Measurements from ENCODE around the gene PRKCZ.
"Not testable (repeated sequence)": the region's sequence is repeated elsewhere in the genome, so short reads cannot be mapped to it uniquely, and the experiment has no call there.

The PRKCZ gene

DNA sequence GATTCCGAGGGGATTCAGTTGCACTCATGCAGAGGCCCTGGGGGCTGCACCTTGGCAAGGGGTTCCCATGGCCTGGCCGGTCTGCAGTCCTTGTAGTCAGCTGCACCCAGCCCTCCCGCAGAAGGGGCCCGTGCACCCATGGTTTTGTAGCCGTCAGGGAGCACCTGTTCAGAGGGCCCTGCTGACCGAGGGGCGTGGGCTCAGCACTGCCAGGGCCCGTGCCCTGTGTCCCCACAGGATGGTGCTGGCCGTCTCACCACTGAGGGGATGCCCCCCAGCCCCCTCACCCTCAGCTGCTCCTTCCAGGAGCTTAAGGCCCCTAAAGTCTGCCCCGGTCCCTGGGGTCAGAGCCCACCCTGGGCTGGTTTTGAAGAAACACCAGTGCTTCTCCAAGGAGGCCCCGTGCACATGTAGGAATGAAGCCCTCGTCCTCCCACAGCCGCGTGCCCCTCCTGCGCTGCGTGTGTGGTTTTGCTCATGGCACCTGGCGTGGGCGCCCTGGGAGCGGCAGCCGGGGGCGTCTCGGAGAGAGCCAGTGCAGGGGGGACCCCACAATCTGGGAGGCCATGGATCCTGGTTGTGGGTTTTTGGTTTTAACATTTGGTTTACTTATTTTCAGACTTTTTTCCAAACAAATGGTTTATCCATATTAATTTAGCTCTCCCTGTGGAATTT, 40.1 kb downstream of the PRKCZ start:
- no peak for DNase-seq

GRCh38 chr1:2091611-2092604, 41.7 kb downstream of the PRKCZ start:
- peak; percentile 6 for DNase-seq

DNA sequence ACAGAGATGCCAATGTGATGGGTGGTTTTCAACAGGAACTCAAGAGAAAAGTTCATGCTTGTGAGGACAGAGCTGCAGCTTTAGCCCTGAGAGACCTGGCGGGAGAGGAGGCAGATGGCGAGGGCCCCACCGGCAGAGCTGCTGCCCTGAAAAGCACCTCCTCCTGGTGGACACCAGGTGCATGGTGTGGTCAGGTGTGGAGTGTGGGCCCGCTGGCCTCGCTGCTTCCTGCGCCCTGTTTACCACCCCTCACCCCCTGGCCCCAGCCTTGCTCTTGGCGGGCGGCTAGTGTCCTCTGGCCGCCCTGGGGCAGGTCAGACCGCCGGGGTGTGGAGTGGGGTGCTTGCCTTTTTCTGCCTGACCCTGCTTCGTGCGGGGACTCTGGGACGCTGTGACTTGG, 42.8 kb downstream of the PRKCZ start:
- DNase-seq: no peak

DNA sequence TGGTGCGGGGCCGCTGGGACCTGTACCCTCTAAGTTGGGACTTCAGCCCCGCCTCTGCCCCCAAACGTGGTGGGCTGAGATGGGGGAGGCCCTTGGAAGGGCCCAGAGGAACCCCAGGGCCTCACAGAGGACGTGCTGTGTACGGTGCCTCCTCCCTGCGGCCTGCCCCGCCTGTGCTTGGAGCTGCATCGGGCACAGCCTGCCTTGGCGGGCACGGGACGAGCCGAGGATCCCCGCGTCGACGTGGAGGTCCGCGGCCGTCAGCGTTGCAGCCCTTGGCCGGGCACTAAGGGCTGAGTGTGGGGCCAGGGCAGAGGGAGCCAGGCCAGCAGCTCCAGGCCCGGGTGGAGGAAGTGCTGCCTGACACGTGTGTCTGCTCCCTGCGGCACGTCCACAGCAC, 43.4 kb downstream of the PRKCZ start:
- no peak for DNase-seq

- DNase-seq: not testable (repeated sequence)
These were observed 44.3 kb downstream of the PRKCZ start for GRCh38 chr1:2094269-2095158.

DNA sequence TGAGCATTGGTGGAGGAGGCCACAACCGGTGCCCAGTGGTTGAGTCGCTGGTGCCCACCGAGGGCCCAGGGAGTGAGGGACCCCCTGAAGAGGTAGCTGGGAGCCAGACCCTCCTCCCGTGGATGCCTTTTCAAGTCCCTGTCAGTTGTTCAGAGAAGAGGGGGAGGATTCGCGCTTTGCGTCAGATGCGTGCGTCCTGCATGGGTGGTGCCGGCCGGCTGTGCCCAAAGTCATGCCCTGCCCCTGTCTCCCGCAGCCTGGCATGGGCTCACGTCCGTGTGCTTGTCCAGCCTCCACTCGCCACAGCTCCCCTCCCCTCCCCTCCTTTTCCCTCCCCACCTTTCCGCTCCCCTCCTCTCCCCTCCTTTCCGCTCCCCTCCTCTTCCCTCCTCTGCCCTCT, 45.2 kb downstream of the PRKCZ start:
- DNase-seq: no peak

DNA sequence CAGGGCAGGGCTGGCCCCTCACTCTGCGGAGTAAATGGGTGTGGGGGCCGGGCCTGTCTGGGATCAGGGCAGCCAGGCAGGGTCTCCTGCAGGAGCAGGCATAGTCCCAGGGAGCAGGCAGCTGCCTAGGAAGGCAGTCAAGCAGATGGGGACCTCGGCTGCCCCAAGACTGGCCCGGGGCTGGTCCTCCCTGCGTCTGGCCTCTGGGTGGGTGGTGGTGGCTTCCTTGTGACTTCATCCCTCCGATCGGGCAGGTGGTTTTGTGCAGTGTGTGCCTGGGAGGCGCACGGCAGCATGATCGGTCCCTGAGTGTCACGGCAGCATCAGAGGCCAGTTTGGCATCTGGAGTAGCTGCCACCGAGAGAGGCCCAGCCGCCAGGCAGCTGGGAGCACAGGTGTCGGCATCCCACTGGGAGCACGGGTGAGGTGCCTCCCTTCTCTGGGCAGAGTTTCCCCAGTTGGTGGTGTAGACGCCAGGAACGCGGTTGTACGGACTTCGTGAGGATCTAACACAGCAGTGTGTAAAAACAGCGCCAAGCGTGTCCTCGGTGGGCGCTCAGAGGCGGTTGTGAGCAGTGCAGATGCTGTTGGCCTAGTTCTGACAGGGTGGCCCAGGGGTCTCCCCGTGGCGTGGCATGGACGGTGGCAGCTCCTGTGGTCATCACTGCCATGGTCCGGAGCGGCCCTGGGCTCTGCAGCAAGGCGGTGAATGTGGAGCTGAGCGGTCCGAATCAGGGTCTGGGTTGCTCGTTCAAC, 45.9 kb downstream of the PRKCZ start:
- DNase-seq: no peak

DNA sequence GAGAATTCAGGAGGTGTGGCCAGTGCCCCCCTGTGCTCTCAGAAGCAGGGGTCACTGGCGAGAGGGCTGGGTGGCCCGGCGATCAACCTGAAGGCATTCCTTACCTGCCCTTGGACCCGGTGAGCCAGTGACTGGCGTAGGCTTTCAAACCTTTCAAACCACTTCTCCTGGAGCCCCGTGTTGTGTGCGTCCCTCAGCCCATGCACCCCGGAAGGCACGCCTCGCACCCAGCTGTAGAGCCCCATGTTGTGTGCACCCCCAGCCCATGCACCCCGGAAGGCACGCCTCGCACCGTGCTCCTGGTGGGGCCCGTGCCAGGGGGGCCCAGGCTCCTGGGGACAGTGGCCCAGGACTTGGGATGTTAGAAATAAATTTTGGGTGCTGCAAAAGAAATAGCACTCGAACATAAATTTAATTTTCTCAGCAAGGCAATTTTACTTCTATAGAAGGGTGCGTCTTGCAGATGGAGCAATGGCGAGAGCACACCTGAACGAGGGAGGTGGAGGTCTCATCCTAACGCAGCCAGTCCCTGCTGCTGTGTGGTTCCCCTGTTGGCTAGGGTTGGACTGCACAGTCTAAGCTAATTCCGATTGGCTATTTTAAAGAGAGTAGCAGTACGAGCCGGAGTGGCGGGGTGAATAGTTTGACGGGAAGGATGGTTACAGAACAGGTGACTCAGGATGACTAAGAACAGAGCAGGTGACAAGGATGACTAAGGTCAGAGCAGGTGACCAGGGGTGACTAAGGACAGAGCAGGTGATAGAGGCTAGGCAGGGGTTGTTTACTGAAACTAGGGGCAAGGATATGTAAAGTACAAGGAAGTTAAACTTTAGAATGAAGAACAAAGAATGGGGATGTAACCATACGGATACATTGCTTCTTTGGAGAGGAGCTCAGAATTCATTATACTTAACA, 47.4 kb downstream of the PRKCZ start:
- no peak for DNase-seq

DNA sequence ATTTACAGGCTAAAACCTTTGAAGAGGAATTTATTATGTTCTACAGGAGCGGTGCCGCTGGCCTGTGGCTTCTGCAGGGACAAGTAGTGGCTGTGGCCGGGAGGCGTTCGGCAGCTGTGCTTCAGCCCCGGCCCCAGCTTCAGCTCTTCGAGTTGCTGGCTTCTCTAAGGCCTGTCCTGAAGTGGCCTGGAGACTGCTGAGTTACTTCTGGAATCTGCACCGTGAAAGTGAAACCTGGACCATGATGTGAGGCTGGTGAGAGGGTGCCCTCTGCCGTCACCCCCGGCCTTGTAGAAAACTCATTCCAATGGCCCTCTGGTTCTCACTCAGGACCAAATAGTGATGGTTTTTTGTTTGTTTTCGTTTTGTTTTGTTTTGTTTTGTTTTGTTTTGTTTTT, 48.1 kb downstream of the PRKCZ start:
- DNase-seq: no peak

- no peak for DNase-seq
These were observed 48.9 kb downstream of the PRKCZ start for GRCh38 chr1:2098839-2099785.

GRCh38 chr1:2099886-2100779, 49.9 kb downstream of the PRKCZ start:
- DNase-seq: no peak

- no peak for DNase-seq
These were observed 50.5 kb downstream of the PRKCZ start for GRCh38 chr1:2100780-2101108.

GRCh38 chr1:2101531-2101930, 51.3 kb downstream of the PRKCZ start:
- no peak for DNase-seq

DNA sequence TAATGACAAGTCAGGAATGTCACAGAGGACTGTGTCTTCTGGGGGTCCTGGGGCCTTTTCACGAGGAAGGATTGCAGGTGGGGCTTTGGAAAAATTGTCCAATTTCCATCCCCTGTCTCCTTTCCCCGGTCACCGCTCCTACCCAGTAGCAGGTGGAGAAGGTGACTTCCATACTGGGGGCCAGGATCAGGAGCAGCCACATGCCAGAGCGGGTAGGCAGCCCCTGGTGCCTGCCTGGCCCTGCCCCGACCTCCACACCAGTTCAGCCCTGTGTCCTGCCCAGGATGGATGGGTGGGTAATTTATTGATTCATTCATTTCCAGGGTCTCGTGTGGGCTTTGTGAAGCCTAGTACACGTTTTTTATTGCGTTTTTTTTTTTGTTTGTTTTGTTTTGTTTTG, 51.7 kb downstream of the PRKCZ start:
- no peak for DNase-seq

DNA sequence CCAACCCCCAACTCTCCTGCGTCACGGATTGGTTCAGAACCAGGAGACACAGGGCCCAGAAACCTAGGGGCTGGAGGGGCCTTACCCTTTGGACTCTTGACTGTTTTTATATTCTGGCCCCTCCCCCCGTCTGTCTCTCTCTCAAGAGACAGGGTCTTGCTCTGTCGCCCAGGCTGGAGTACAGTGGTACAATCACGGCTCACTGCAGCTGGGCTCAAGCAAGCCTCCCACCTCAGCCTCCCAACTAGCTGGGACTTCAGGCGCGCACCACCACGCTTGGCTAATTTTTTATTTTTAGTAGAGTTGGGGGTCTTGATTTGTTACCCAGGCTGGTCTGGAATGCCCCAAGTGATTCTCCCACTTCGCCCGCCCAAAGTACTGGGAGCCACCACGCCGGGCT, 52.5 kb downstream of the PRKCZ start:
- no peak for DNase-seq

DNA sequence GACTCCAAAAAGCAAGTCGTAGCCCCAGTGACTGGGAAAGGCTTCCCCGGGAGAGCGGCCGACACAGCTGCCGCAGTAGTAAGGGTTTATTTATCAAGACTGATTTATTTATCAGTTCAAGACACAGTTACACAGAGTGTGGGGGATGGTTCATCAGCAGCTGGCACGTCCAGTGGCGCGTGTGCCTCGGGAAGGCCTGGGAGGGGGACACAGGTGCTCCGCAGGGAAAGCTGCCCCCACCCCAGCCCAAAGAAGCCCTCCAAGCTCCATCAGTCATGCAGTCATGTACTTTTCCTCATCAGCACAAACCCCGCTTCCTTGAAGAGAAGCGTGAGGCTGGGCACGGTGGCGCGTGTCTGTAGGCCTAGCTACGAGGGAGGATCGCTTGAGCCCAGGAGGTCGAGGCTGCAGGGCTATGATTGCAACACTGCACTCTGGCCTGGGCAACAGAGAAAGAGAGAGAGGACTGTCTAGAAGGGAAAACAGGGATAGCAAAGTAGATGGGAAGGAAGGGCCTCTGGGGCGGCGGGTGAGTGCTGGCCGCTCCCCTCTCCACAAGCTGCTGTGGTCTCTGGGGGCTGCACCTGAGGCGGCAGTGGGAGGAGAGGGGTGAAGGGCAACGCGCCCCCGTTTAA, 53.2 kb downstream of the PRKCZ start:
- no peak for DNase-seq

GRCh38 chr1:2103901-2104590, 53.8 kb downstream of the PRKCZ start:
- no peak for DNase-seq
